Neural progenitor cell (in vitro differentiated cells): Measurements from ENCODE around the gene TAF8. TPM values are rescaled to one million over a fixed set of nuclear protein-coding genes. Genes with fewer than 3 reads are reported as not detected.

Source experiments
- DNase-seq: peaks from one replicate; pipeline ENCODE4 v3.0.0-alpha.2; 2016; ENCODE audit warnings: low spot score
- H2AFZ ChIP-seq: fragments of 200-600 bp; sonication (generic); replicated peaks from 2 replicates; pipeline ENCODE4 v1.6.1; 2016; ENCODE audit warnings: antibody characterized with exemption
- H3F3A ChIP-seq: fragments of 200-600 bp; sonication (generic); 2 replicates; pipeline ENCODE4 v1.6.1; 2016; ENCODE audit warnings: antibody characterized with exemption, low read depth
- H3K27ac ChIP-seq: fragments of 200-600 bp; sonication (generic); 2 replicates; pipeline ENCODE4 v1.5.1; 2016; ENCODE audit warnings: mild to moderate bottlenecking
- H3K27me3 ChIP-seq: fragments of 200-600 bp; sonication (generic); 2 replicates; pipeline ENCODE4 v1.6.1; 2016; ENCODE audit warnings: mild to moderate bottlenecking, moderate library complexity
- H3K36me3 ChIP-seq: fragments of 200-600 bp; sonication (generic); 2 replicates; pipeline ENCODE4 v1.5.1; 2016
- H3K4me1 ChIP-seq: fragments of 200-600 bp; sonication (generic); 2 replicates; pipeline ENCODE4 v1.6.1; 2016; ENCODE audit warnings: mixed run types
- H3K4me2 ChIP-seq: fragments of 200-600 bp; sonication (generic); 2 replicates; pipeline ENCODE4 v1.6.1; 2016
- H3K4me3 ChIP-seq: fragments of 200-600 bp; sonication (generic); 2 replicates; pipeline ENCODE4 v1.5.1; 2016
- H3K79me2 ChIP-seq: fragments of 200-600 bp; sonication (generic); 2 replicates; pipeline ENCODE4 v1.6.1; 2016; ENCODE audit warnings: low read depth
- H3K9ac ChIP-seq: fragments of 200-600 bp; sonication (generic); 2 replicates; pipeline ENCODE4 v1.6.1; 2016
- H3K9me3 ChIP-seq: fragments of 200-600 bp; sonication (generic); 2 replicates; pipeline ENCODE4 v1.5.1; 2016; ENCODE audit warnings: low read depth
- H4K20me1 ChIP-seq: fragments of 200-600 bp; sonication (generic); 2 replicates; pipeline ENCODE4 v1.6.1; 2016; ENCODE audit warnings: low read depth
- H3K27ac Mint-ChIP-seq: 3 replicates; pipeline ENCODE4 v1.8.0; 2021; ENCODE audit warnings: mixed read lengths
- H3K27me3 Mint-ChIP-seq: 2 replicates; pipeline ENCODE4 v1.8.0; 2022; ENCODE audit warnings: low read depth, mild to moderate bottlenecking, inconsistent platforms, moderate library complexity, mixed read lengths; ENCODE audit not compliant: insufficient read depth
- H3K36me3 Mint-ChIP-seq: 3 replicates; pipeline ENCODE4 v1.8.0; 2021; ENCODE audit warnings: mixed read lengths
- H3K4me1 Mint-ChIP-seq: 3 replicates; pipeline ENCODE4 v1.8.0; 2021; ENCODE audit warnings: mixed read lengths
- H3K4me3 Mint-ChIP-seq: 3 replicates; pipeline ENCODE4 v1.8.0; 2021; ENCODE audit warnings: mild to moderate bottlenecking, moderate library complexity, mixed read lengths
- H3K9me3 Mint-ChIP-seq: 3 replicates; pipeline ENCODE4 v1.8.0; 2020; ENCODE audit warnings: mixed read lengths
- EZH2 ChIP-seq: fragments of 200-600 bp; sonication (generic); IDR thresholded peaks from 2 replicates; pipeline ENCODE4 v1.6.1; 2017; ENCODE audit warnings: antibody characterized with exemption, mild to moderate bottlenecking, moderate library complexity
- EZH2phosphoT487 ChIP-seq: fragments of 200-600 bp; sonication (generic); IDR thresholded peaks from 2 replicates; pipeline ENCODE4 v1.6.1; 2017; ENCODE audit warnings: antibody characterized with exemption
- total RNA-seq: library from RNA; depleted of rRNA; stranded (reverse); fragments of >200 nt; gene quantifications from 2 replicates; pipeline ENCODE4 v1.2.3, GENCODE V29; 2015; ENCODE audit warnings: low replicate concordance
- TF ChIP-seq, protein P1 (sequence below): fragments of 200-600 bp; sonication (generic); IDR thresholded peaks from 2 replicates; pipeline ENCODE4 v1.5.1; 2017; ENCODE audit warnings: antibody characterized with exemption, mild to moderate bottlenecking

TAF8 gene
- total RNA-seq, 1 donor from 2014 or later, result 38.0 TPM

- Histone ChIP-seq H2AFZ (no peak overlapping the region), H3K9me3 (no peaks in the 10 kb centered on the region), H4K20me1 (no peaks in the 10 kb centered on the region), H3K27me3 (no peaks in the 10 kb centered on the region), H3K36me3 (no peaks in the 10 kb centered on the region), H3K9ac (no peak overlapping the region), H3K27ac (no peak overlapping the region), H3K4me3 (no peak overlapping the region), H3K4me2 (no peak overlapping the region), H3K4me1 (peaks cover 11% of the 10 kb centered on the region), H3K79me2 (no peaks in the 10 kb centered on the region), H3F3A (no peaks in the 10 kb centered on the region)
- DNase-seq, result no peak
- peaks cover 12% of the 10 kb centered on the region for H3K4me1 Mint-ChIP-seq
- H3K27ac Mint-ChIP-seq, result no peak overlapping the region
- peaks cover 5% of the 10 kb centered on the region for H3K27me3 Mint-ChIP-seq
- no peak overlapping the region for H3K4me3 Mint-ChIP-seq
- no peaks in the 10 kb centered on the region for H3K36me3 Mint-ChIP-seq
- H3K9me3 Mint-ChIP-seq, result no peaks in the 10 kb centered on the region
- TF ChIP-seq EZH2phosphoT487, result no peak
- no peak for TF ChIP-seq EZH2
Measured at GRCh38 chr6:42010909-42011308, 39.4 kb upstream of the TAF8 start.

- H3K36me3 Mint-ChIP-seq, result no peaks in the 10 kb centered on the region
- Histone ChIP-seq H3K4me2 (no peak overlapping the region), H3K36me3 (no peaks in the 10 kb centered on the region), H3K9ac (no peak overlapping the region), H3K4me1 (peaks cover 11% of the 10 kb centered on the region), H3F3A (no peaks in the 10 kb centered on the region), H3K27ac (no peak overlapping the region), H4K20me1 (no peaks in the 10 kb centered on the region), H3K27me3 (no peaks in the 10 kb centered on the region), H3K9me3 (no peaks in the 10 kb centered on the region), H3K79me2 (no peaks in the 10 kb centered on the region), H3K4me3 (no peak overlapping the region), H2AFZ (no peak overlapping the region)
- H3K27me3 Mint-ChIP-seq, result peaks cover 8% of the 10 kb centered on the region
- no peak overlapping the region for H3K4me3 Mint-ChIP-seq
- peaks cover 6% of the 10 kb centered on the region for H3K4me1 Mint-ChIP-seq
- no peaks in the 10 kb centered on the region for H3K9me3 Mint-ChIP-seq
- TF ChIP-seq EZH2phosphoT487 (no peak), EZH2 (no peak)
- TF ChIP-seq, protein P1, sequence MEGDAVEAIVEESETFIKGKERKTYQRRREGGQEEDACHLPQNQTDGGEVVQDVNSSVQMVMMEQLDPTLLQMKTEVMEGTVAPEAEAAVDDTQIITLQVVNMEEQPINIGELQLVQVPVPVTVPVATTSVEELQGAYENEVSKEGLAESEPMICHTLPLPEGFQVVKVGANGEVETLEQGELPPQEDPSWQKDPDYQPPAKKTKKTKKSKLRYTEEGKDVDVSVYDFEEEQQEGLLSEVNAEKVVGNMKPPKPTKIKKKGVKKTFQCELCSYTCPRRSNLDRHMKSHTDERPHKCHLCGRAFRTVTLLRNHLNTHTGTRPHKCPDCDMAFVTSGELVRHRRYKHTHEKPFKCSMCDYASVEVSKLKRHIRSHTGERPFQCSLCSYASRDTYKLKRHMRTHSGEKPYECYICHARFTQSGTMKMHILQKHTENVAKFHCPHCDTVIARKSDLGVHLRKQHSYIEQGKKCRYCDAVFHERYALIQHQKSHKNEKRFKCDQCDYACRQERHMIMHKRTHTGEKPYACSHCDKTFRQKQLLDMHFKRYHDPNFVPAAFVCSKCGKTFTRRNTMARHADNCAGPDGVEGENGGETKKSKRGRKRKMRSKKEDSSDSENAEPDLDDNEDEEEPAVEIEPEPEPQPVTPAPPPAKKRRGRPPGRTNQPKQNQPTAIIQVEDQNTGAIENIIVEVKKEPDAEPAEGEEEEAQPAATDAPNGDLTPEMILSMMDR, result no peak
- H3K27ac Mint-ChIP-seq, result no peak overlapping the region
- DNase-seq, result no peak
Measured at GRCh38 chr6:42012501-42013133, 37.7 kb upstream of the TAF8 start.

GRCh38 chr6:42013134-42013516 is 37.2 kb upstream of the TAF8 start:
- DNase-seq, result no peak
- Histone ChIP-seq H3K9me3 (no peaks in the 10 kb centered on the region), H2AFZ (no peak overlapping the region), H3K27ac (no peak overlapping the region), H3K4me1 (peaks cover 11% of the 10 kb centered on the region), H3K79me2 (no peaks in the 10 kb centered on the region), H4K20me1 (no peaks in the 10 kb centered on the region), H3K27me3 (no peaks in the 10 kb centered on the region), H3K9ac (no peak overlapping the region), H3F3A (no peaks in the 10 kb centered on the region), H3K4me3 (no peak overlapping the region), H3K4me2 (no peak overlapping the region), H3K36me3 (no peaks in the 10 kb centered on the region)
- TF ChIP-seq EZH2phosphoT487, result no peak
- TF ChIP-seq, protein P1, result no peak
- no peak for TF ChIP-seq EZH2
- H3K9me3 Mint-ChIP-seq, result no peaks in the 10 kb centered on the region
- peaks cover 8% of the 10 kb centered on the region for H3K27me3 Mint-ChIP-seq
- H3K36me3 Mint-ChIP-seq, result no peaks in the 10 kb centered on the region
- H3K4me1 Mint-ChIP-seq, result peaks cover 4% of the 10 kb centered on the region
- H3K4me3 Mint-ChIP-seq, result no peak overlapping the region
- no peak overlapping the region for H3K27ac Mint-ChIP-seq

GRCh38 chr6:42017021-42017643 is 33.2 kb upstream of the TAF8 start:
- Histone ChIP-seq H3K4me1 (no peaks in the 10 kb centered on the region), H3K4me2 (no peak overlapping the region), H3K36me3 (no peaks in the 10 kb centered on the region), H3F3A (no peaks in the 10 kb centered on the region), H3K9me3 (no peaks in the 10 kb centered on the region), H3K27me3 (no peaks in the 10 kb centered on the region), H3K27ac (no peak overlapping the region), H2AFZ (no peak overlapping the region), H3K9ac (no peak overlapping the region), H4K20me1 (no peaks in the 10 kb centered on the region), H3K79me2 (no peaks in the 10 kb centered on the region), H3K4me3 (no peak overlapping the region)
- Mint-ChIP-seq H3K4me3 (no peak overlapping the region), H3K9me3 (no peaks in the 10 kb centered on the region), H3K4me1 (no peaks in the 10 kb centered on the region), H3K36me3 (no peaks in the 10 kb centered on the region), H3K27ac (peak overlapping the region; percentile 2), H3K27me3 (peaks cover 7% of the 10 kb centered on the region)
- no peak for TF ChIP-seq EZH2phosphoT487
- TF ChIP-seq, protein P1, result no peak
- no peak for TF ChIP-seq EZH2
- no peak for DNase-seq
